NCI-H1694 treated with DMSO at 0.1 percent for 48 hours (cell line): ENCODE data around the gene F2RL3.
"Not testable (repeated sequence)": the region's sequence is repeated elsewhere in the genome, so short reads cannot be mapped to it uniquely, and the experiment has no call there.

Experiments used
- DNase-seq: peaks from one replicate; lab custom pipeline; 2025; lab: John Stamatoyannopoulos, UW

Gene F2RL3

DNA sequence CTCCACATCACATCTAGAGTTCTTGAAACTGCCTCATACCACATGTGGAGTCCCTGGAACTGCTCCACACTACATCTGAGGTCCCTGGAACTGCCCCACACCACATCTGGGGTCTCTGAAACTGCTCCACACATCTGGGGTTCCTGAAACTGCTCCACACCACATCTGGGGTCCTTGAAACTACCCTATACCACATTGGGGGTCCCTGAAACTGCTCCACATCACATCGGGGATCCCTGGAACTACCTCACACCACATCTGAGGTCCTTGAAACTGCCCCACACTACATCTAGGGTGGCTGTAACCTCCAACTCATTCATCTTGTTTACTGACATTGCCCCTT, 33.8 kb downstream of the F2RL3 start:
- no peak for DNase-seq

DNA sequence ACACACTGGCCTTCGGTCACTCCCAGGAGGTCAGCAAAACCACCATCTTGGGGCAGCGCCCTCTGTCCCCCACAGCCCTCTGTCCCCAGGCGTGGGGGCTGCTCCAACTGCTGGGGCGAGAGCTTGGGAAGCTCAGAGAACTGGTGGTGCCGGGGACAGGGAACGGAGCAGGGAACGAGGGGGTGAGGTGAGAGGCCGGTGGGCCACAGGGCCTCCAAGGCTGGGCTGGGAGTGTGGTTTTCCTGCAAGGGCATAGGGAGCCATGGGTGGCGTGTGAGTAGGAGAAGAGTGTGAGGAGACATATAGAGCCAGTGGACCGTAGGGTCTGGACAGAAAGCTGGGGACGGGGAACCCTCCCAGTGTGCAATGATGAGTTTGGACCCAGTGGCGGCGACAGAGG, 34.1 kb downstream of the F2RL3 start:
- DNase-seq, result no peak

- no peak for DNase-seq
These were observed 39.1 kb downstream of the F2RL3 start for GRCh38 chr19:16927883-16928282.

- no peak for DNase-seq
These were observed 39.6 kb downstream of the F2RL3 start for GRCh38 chr19:16928351-16928750.

- no peak for DNase-seq
These were observed 40.1 kb downstream of the F2RL3 start for GRCh38 chr19:16928916-16929315.

- DNase-seq, result no peak
These were observed 42.0 kb downstream of the F2RL3 start for GRCh38 chr19:16930753-16931152.

DNA sequence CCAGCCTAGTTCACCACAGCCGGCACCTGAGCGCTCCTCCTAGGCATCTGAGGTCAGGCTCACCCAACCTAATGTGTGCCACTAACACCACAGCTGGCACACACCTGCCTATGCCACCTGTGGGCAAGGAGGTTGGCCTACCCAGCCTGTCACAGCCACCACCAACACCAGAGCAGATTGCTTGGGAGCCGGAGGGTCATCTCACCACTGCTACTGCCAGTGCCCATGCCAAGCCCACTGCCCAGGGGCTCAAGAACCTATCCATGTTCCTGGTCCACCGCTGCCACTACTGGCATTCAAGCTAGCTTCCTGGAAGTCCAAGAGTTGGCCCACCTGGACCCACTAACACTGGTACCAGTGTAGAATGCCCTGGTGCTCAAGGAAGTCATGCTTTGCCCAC, 42.5 kb downstream of the F2RL3 start:
- no peak for DNase-seq

DNA sequence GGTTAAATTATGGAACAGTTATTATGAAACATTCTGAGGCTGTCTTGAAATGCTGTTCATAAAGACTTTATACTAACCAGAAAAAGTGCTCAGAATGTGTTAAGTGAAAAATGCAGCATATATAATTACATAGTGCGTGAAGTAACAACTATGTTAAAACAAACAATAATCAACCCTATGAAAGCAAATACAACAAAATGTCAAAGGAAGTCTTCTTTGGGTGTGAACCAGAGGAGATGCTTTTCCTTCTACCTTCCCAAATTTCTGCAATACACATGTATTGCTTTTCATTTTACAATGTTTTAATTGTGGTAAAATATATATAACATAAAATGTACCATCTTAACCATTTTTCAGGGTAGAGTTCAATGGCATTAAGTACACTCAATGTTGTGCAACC, 45.7 kb downstream of the F2RL3 start:
- no peak for DNase-seq

DNA sequence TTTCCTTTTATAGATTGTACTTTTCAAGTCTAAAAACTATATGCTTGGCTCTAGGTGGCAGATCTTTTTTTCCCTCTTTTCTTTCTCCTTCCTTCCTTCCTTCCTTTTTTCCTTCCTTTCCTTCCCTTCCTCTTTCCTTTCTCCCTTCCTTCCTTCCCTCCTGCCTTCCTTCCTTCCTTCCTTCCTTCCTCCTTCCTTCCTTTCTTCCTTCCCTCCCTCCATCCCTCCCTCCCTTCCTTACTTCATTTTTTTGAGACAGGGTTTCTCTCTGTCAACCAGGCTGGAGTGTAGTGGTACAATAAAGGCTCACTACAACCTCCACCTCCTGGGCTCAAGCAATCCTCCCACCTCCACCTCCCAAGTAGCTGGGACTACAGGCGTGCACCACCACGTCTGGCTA, 48.1 kb downstream of the F2RL3 start:
- no peak for DNase-seq

DNA sequence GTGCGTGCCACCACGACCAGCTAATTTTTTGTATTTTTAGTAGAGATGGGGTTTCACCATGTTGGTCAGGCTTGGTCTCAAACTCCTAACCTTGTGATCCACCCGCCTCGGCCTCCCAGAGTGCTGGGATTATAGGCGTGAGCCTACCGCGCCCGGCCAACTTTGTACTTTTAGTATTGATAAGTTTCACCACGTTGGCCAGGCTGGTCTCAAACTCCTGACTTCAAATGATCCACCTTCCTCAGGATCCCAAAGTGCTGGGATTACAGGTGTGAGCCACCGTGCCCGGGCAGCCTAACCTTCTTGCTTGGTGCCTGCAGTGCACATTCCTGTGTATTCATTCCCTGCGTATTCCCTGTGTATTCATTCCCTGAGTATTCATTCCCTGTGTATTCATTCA, 49.0 kb downstream of the F2RL3 start:
- DNase-seq, result not testable (repeated sequence)

DNA sequence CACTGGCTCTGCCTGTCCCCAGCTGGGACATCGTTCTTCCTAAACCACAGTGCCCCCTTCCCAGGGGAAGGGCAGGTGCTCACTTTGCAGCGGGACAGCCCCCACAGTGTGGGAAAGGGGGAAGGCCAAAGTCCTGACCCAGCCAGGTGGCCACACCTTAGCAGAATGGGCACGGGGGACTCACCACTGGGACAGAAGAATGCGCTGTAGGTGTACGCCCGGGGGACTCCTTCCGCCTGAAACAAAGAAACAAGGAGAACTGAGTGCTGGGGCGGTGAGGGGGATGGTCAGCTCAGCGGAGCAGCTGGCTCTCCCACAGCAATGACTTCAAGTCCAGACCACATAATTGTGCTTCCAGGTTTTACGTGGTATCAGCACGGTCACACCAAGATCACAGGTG, 49.4 kb downstream of the F2RL3 start:
- no peak for DNase-seq

GRCh38 chr19:16940063-16940462, 51.3 kb downstream of the F2RL3 start:
- DNase-seq, result not testable (repeated sequence)

DNA sequence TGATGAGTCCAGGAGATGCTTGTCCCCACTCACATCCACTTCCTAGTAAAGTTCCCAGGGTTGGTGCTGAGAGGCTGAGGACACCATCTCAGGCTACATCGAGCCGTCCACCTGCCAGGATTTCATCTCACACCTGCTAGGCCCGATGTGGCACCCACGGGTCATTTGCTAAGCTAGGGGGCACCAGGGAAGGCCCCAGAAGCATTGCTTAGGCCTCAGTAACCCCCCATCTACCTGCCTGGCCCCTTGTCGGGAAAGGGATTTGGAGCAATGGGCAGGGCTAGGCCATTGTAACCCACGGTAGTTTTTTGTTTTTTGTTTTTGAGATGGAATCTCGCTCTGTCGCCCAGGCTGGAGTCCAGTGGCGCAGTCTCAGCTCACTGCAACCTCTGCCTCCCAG, 51.8 kb downstream of the F2RL3 start:
- DNase-seq, result no peak
